IPS-NIHi11 (cell line): ENCODE results near the gene PRKCZ.
"Not testable (repeated sequence)": the region's sequence is repeated elsewhere in the genome, so short reads cannot be mapped to it uniquely, and the experiment has no call there.

Experiments used
- DNase-seq: peaks from one replicate; pipeline ENCODE4 v3.0.0; 2012; ENCODE audit warnings: mixed read lengths, low spot score

PRKCZ gene

GRCh38 chr1:2101531-2101930 is 51.3 kb downstream of the PRKCZ start:
- no peak for DNase-seq

GRCh38 chr1:2101946-2102345 is 51.7 kb downstream of the PRKCZ start:
- no peak for DNase-seq

- DNase-seq: no peak
These were observed 52.5 kb downstream of the PRKCZ start for GRCh38 chr1:2102753-2103152.

- no peak for DNase-seq
These were observed 53.2 kb downstream of the PRKCZ start for GRCh38 chr1:2103266-2103900.

GRCh38 chr1:2103901-2104590 is 53.8 kb downstream of the PRKCZ start:
- no peak for DNase-seq

- peak; percentile 87 for DNase-seq
These were observed 54.6 kb downstream of the PRKCZ start for GRCh38 chr1:2104621-2105427.

- DNase-seq: no peak
These were observed 55.7 kb downstream of the PRKCZ start for GRCh38 chr1:2105781-2106524.

- no peak for DNase-seq
These were observed 56.6 kb downstream of the PRKCZ start for GRCh38 chr1:2106659-2107405.

- DNase-seq: no peak
These were observed 57.5 kb downstream of the PRKCZ start for GRCh38 chr1:2107586-2108212.

- DNase-seq: peak; percentile 95
These were observed 58.1 kb downstream of the PRKCZ start for GRCh38 chr1:2108213-2108876.

GRCh38 chr1:2108877-2109580 is 58.8 kb downstream of the PRKCZ start:
- no peak for DNase-seq

- no peak for DNase-seq
These were observed 59.4 kb downstream of the PRKCZ start for GRCh38 chr1:2109581-2110021.

GRCh38 chr1:2110191-2110737 is 60.1 kb downstream of the PRKCZ start:
- DNase-seq: no peak

- DNase-seq: no peak
These were observed 60.8 kb downstream of the PRKCZ start for GRCh38 chr1:2110738-2111673.

- no peak for DNase-seq
These were observed 61.4 kb downstream of the PRKCZ start for GRCh38 chr1:2111674-2112035.

GRCh38 chr1:2112280-2112701 is 62.1 kb downstream of the PRKCZ start:
- DNase-seq: no peak

- DNase-seq: no peak
These were observed 63.5 kb downstream of the PRKCZ start for GRCh38 chr1:2113620-2114135.

- DNase-seq: not testable (repeated sequence)
These were observed 64.4 kb downstream of the PRKCZ start for GRCh38 chr1:2114635-2115007.
